A549 (cell line): ENCODE measurements around the gene ANO4. TPM values are rescaled to one million over a fixed set of nuclear protein-coding genes. Genes with fewer than 3 reads are reported as not detected.

ENCODE experiments used
- ATAC-seq, 2 experiments: fragments of 200-7000 bp in 1 of 2; fragments of >200 bp in 1 of 2; cut with Nextera tagmentation in 1 of 2; cut with Tn5 transposase in 1 of 2; 3 replicates each; pipeline versions ENCODE4 v1.8.0 to v1.9.1; 2018 to 2020; ENCODE audit warnings: mild to moderate bottlenecking in 1 of 2, moderate library complexity in 1 of 2
- CTCF ChIA-PET: fragments of 300-600 bp; sonication (Branson Sonifier 250); formaldehyde crosslinking; extraction: SDS; loops from one replicate; lab custom pipeline; 2021; ENCODE audit warnings: antibody characterized with exemption, inconsistent platforms; lab: Yijun Ruan, JAX
- POLR2A ChIA-PET: fragments of 350-600 bp; formaldehyde crosslinking; extraction: SDS; loops from one replicate; lab custom pipeline; 2021; ENCODE audit warnings: antibody characterized with exemption, inconsistent platforms; lab: Yijun Ruan, JAX
- DNase-seq, 2 experiments: peaks; one replicate each; pipeline versions ENCODE4 v3.0.0 to v3.0.0-alpha.2; 2011 to 2016; ENCODE audit warnings: low read depth in 1 of 2, low spot score in 1 of 2
- FAIRE-seq: peaks from 2 replicates; lab custom pipeline; 2011; peaks lifted over from hg19 to GRCh38; lab: Jason Lieb, UNC
- H3K27ac ChIP-seq, 2 experiments: fragments of >200 bp; sonication (Bioruptor Twin); formaldehyde crosslinking; 3 replicates each; pipeline ENCODE4 v1.5.1; 2016 to 2017
- H3K4me1 ChIP-seq: fragments of >200 bp; sonication (Bioruptor Twin); formaldehyde crosslinking; 3 replicates; pipeline ENCODE4 v1.6.1; 2016
- H3K4me2 ChIP-seq: fragments of >200 bp; sonication (Bioruptor Twin); formaldehyde crosslinking; 3 replicates; pipeline ENCODE4 v1.6.1; 2016
- H3K4me3 ChIP-seq: fragments of >200 bp; sonication (Bioruptor Twin); formaldehyde crosslinking; 3 replicates; pipeline ENCODE4 v1.5.1; 2016
- H3K9me3 ChIP-seq: fragments of >200 bp; sonication (Bioruptor Twin); formaldehyde crosslinking; 3 replicates; pipeline ENCODE4 v1.6.1; 2016
- ESRRA ChIP-seq: fragments of 150-350 bp; IDR thresholded peaks from 2 replicates; pipeline ENCODE4 v1.6.1; 2014; ENCODE audit warnings: mild to moderate bottlenecking, low read length, borderline replicate concordance
- FOSB ChIP-seq: fragments of 250-450 bp; sonication (Bioruptor Pico); IDR thresholded peaks from 2 replicates; pipeline ENCODE4 v1.5.0; 2020; ENCODE audit warnings: mild to moderate bottlenecking, moderate library complexity
- FOSL2 ChIP-seq, 2 experiments: fragments of 450-650 bp in 1 of 2; fragments of >200 bp in 1 of 2; sonication (Bioruptor Twin) in 1 of 2; formaldehyde crosslinking; IDR thresholded peaks; 2 replicates each; pipeline versions ENCODE4 v1.5.0 to v1.6.1; 2016 to 2020; ENCODE audit warnings: mild to moderate bottlenecking in 1 of 2, moderate library complexity in 1 of 2
- FOXS1 ChIP-seq: fragments of 250-450 bp; sonication (Bioruptor Pico); IDR thresholded peaks from 2 replicates; pipeline ENCODE4 v1.5.0; 2020; ENCODE audit warnings: mild to moderate bottlenecking, moderate library complexity
- GATA3 ChIP-seq: IDR thresholded peaks from 2 replicates; pipeline ENCODE4 v1.6.1; 2012; ENCODE audit warnings: borderline replicate concordance
- HEYL ChIP-seq: fragments of 250-450 bp; sonication (Bioruptor Pico); IDR thresholded peaks from 2 replicates; pipeline ENCODE4 v1.8.0; 2021; ENCODE audit warnings: mild to moderate bottlenecking, moderate library complexity
- HOXB13 ChIP-seq: fragments of 250-450 bp; sonication (Bioruptor Pico); IDR thresholded peaks from 2 replicates; pipeline ENCODE4 v1.5.0; 2020; ENCODE audit warnings: low read depth, mild to moderate bottlenecking, moderate library complexity
- HOXB5 ChIP-seq: fragments of 250-450 bp; sonication (Bioruptor Pico); IDR thresholded peaks from 2 replicates; pipeline ENCODE4 v1.5.0; 2020; ENCODE audit warnings: mild to moderate bottlenecking, moderate library complexity
- KDM5A ChIP-seq: fragments of 200-600 bp; sonication (generic); IDR thresholded peaks from 2 replicates; pipeline ENCODE4 v1.6.1; 2016; ENCODE audit warnings: antibody characterized with exemption, mild to moderate bottlenecking
- MAFK ChIP-seq: fragments of 450-650 bp; IDR thresholded peaks from 2 replicates; pipeline ENCODE4 v1.6.1; 2014; ENCODE audit not compliant: partially characterized antibody
- MYC ChIP-seq: IDR thresholded peaks from 2 replicates; pipeline ENCODE4 v1.6.1; 2012; ENCODE audit warnings: mild to moderate bottlenecking, inconsistent platforms, low read length, improper control_type of control experiment, borderline replicate concordance
- PHF8 ChIP-seq: fragments of 200-600 bp; sonication (generic); IDR thresholded peaks from 2 replicates; pipeline ENCODE4 v1.6.1; 2016; ENCODE audit warnings: low read depth, mild to moderate bottlenecking, antibody characterized with exemption, moderate library complexity, borderline replicate concordance
- POLR2A ChIP-seq: IDR thresholded peaks from 2 replicates; pipeline ENCODE4 v1.6.1; 2012; ENCODE audit warnings: mild to moderate bottlenecking, low read length
- POLR2AphosphoS2 ChIP-seq: conservative IDR thresholded peaks from 2 replicates; pipeline ENCODE4 v1.6.1; 2012; ENCODE audit warnings: low read length, improper control_type of control experiment, inconsistent platforms
- RAD21 ChIP-seq, 2 experiments: fragments of >200 bp in 1 of 2; sonication (Bioruptor Twin) in 1 of 2; formaldehyde crosslinking in 1 of 2; IDR thresholded peaks in 1 of 2; conservative IDR thresholded peaks in 1 of 2; 2 replicates in 1 of 2; 3 replicates in 1 of 2; pipeline ENCODE4 v1.6.1; 2012 to 2018; ENCODE audit warnings: inconsistent platforms in 1 of 2
- RARB ChIP-seq: fragments of 250-450 bp; sonication (Bioruptor Pico); IDR thresholded peaks from 2 replicates; pipeline ENCODE4 v1.8.0; 2021; ENCODE audit warnings: mild to moderate bottlenecking, moderate library complexity
- RCOR1 ChIP-seq: fragments of 150-350 bp; IDR thresholded peaks from 2 replicates; pipeline ENCODE4 v1.6.1; 2014; ENCODE audit warnings: antibody characterized with exemption, low read length, low read depth
- SMC3 ChIP-seq: fragments of >200 bp; sonication (Bioruptor Twin); formaldehyde crosslinking; IDR thresholded peaks from 3 replicates; pipeline ENCODE4 v1.6.1; 2018; ENCODE audit warnings: inconsistent platforms
- SREBF2 ChIP-seq: fragments of 450-650 bp; IDR thresholded peaks from 2 replicates; pipeline ENCODE4 v1.6.1; 2014; ENCODE audit warnings: mild to moderate bottlenecking, moderate library complexity
- TFCP2L1 ChIP-seq: fragments of 250-450 bp; sonication (Bioruptor Pico); IDR thresholded peaks from 2 replicates; pipeline ENCODE4 v1.5.0; 2021; ENCODE audit warnings: mild to moderate bottlenecking
- TP53 ChIP-seq: fragments of 250-450 bp; sonication (Bioruptor Pico); IDR thresholded peaks from 2 replicates; pipeline ENCODE4 v1.5.0; 2021; ENCODE audit warnings: mild to moderate bottlenecking, moderate library complexity
- ZC3H11A ChIP-seq: fragments of 450-650 bp; IDR thresholded peaks from 2 replicates; pipeline ENCODE4 v1.6.1; 2014; ENCODE audit warnings: antibody characterized with exemption, mild to moderate bottlenecking
- ZNF302 ChIP-seq: fragments of 250-450 bp; sonication (Bioruptor Pico); IDR thresholded peaks from 2 replicates; pipeline ENCODE4 v1.9.0; 2021; ENCODE audit warnings: inconsistent platforms, mild to moderate bottlenecking, moderate library complexity
- ZSCAN20 ChIP-seq: fragments of 250-450 bp; sonication (Bioruptor Pico); IDR thresholded peaks from 2 replicates; pipeline ENCODE4 v1.8.0; 2022; ENCODE audit warnings: mild to moderate bottlenecking, moderate library complexity
- WGBS: methylation state at CpG from one replicate; pipeline ENCODE4 v1.1.6; 2017; ENCODE audit errors: missing lambda C conversion rate; 5-methylcytosine and 5-hydroxymethylcytosine counted together
- polyA plus RNA-seq, 4 experiments: library from polyadenylated mRNA; depleted of rRNA in 3 of 4; stranded (reverse); fragments of >200 nt; fragmentation: RNase III in 1 of 4; extraction: RNeasy Plus Mini Kit Qiagen cat#74134 plus additional on column Dnase treatment in 1 of 4; gene quantifications; 2 replicates in 3 of 4; 3 replicates in 1 of 4; pipeline ENCODE4 v1.2.3, GENCODE V29; 2011 to 2017
- TF ChIP-seq, protein P1 (sequence below): fragments of >200 bp; sonication (Bioruptor Twin); formaldehyde crosslinking; IDR thresholded peaks from 3 replicates; pipeline ENCODE4 v1.5.1; 2016
- TF ChIP-seq, protein P2 (sequence below): fragments of 250-450 bp; sonication (Bioruptor Pico); IDR thresholded peaks from 2 replicates; pipeline ENCODE4 v1.5.0; 2021; ENCODE audit warnings: mild to moderate bottlenecking, moderate library complexity, borderline replicate concordance
- TF ChIP-seq, protein P3 (sequence below): fragments of >200 bp; sonication (Bioruptor Twin); formaldehyde crosslinking; IDR thresholded peaks from 2 replicates; pipeline ENCODE4 v1.6.1; 2016
- TF ChIP-seq, protein P4 (sequence below): fragments of 150-350 bp; IDR thresholded peaks from 2 replicates; pipeline ENCODE4 v1.6.1; 2014; ENCODE audit warnings: low read depth, mild to moderate bottlenecking, low read length
- TF ChIP-seq, protein P5 (sequence below): fragments of 250-450 bp; sonication (Bioruptor Pico); IDR thresholded peaks from 2 replicates; pipeline ENCODE4 v1.5.0; 2020; ENCODE audit warnings: low read depth, mild to moderate bottlenecking, moderate library complexity

ANO4 gene
- polyA plus RNA-seq, 2 of the 4 experiments (the other 2 are of a cell fraction) = 0.17 TPM; not detected in 1

DNA sequence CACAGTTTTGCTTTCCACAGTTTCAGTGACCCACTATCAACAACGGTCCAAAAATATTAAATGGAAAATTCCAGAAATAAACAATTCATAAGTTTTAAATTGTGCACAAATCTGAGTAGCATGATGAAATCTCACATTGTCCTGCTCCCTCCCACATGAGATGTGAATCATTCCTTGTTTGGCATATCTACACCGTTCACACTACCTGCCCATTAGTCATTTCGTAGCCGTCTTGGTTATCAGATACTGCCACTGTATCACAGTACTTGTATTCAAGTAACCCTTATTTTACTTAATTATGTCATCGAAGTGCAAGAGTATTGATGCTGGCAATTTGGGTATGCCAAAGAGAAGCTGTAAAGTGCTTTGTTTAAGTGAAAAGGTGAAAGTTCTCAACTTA, 270.1 kb downstream of the ANO4 start:
- Histone ChIP-seq H3K27ac (no peak overlapping the region), H3K4me2 (no peak overlapping the region), H3K4me3 (no peak overlapping the region), H3K4me1 (no peaks in the 10 kb centered on the region), H3K9me3 (peaks cover 8% of the 10 kb centered on the region; the same call in 1 of the 3 replicates)
- ChIA-PET CTCF (no interaction called here), POLR2A (no interaction called here)
- ATAC-seq (no peak), DNase-seq (no peak), FAIRE-seq (no peak)
- TF ChIP-seq, protein P1, sequence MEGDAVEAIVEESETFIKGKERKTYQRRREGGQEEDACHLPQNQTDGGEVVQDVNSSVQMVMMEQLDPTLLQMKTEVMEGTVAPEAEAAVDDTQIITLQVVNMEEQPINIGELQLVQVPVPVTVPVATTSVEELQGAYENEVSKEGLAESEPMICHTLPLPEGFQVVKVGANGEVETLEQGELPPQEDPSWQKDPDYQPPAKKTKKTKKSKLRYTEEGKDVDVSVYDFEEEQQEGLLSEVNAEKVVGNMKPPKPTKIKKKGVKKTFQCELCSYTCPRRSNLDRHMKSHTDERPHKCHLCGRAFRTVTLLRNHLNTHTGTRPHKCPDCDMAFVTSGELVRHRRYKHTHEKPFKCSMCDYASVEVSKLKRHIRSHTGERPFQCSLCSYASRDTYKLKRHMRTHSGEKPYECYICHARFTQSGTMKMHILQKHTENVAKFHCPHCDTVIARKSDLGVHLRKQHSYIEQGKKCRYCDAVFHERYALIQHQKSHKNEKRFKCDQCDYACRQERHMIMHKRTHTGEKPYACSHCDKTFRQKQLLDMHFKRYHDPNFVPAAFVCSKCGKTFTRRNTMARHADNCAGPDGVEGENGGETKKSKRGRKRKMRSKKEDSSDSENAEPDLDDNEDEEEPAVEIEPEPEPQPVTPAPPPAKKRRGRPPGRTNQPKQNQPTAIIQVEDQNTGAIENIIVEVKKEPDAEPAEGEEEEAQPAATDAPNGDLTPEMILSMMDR = no peak
- TF ChIP-seq PHF8 (no peak), SREBF2 (no peak), FOSL2 (IDR thresholded peaks at IDR 0.05) (no peak), FOSL2 (CRISPR knock-in tag; IDR thresholded peaks at IDR 0.05) (no peak), RARB (CRISPR knock-in tag) (no peak), FOXS1 (no peak), MAFK (no peak), HEYL (CRISPR knock-in tag) (no peak), SMC3 (no peak), MYC (no peak), POLR2AphosphoS2 (no peak), ZC3H11A (no peak), FOSB (CRISPR knock-in tag) (no peak), RAD21 (conservative IDR thresholded peaks at IDR 0.05 in 1 of 2, IDR thresholded peaks at IDR 0.05 in 1 of 2) (no peak), ZSCAN20 (CRISPR knock-in tag) (no peak), ZNF302 (no peak), HOXB5 (no peak)
- TF ChIP-seq, protein P2, sequence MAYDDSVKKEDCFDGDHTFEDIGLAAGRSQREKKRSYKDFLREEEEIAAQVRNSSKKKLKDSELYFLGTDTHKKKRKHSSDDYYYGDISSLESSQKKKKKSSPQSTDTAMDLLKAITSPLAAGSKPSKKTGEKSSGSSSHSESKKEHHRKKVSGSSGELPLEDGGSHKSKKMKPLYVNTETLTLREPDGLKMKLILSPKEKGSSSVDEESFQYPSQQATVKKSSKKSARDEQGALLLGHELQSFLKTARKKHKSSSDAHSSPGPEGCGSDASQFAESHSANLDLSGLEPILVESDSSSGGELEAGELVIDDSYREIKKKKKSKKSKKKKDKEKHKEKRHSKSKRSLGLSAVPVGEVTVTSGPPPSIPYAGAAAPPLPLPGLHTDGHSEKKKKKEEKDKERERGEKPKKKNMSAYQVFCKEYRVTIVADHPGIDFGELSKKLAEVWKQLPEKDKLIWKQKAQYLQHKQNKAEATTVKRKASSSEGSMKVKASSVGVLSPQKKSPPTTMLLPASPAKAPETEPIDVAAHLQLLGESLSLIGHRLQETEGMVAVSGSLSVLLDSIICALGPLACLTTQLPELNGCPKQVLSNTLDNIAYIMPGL (CRISPR knock-in tag) = no peak
- TF ChIP-seq, protein P3, sequence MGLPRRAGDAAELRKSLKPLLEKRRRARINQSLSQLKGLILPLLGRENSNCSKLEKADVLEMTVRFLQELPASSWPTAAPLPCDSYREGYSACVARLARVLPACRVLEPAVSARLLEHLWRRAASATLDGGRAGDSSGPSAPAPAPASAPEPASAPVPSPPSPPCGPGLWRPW = no peak
- TF ChIP-seq, protein P4, sequence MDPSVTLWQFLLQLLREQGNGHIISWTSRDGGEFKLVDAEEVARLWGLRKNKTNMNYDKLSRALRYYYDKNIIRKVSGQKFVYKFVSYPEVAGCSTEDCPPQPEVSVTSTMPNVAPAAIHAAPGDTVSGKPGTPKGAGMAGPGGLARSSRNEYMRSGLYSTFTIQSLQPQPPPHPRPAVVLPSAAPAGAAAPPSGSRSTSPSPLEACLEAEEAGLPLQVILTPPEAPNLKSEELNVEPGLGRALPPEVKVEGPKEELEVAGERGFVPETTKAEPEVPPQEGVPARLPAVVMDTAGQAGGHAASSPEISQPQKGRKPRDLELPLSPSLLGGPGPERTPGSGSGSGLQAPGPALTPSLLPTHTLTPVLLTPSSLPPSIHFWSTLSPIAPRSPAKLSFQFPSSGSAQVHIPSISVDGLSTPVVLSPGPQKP = no peak
- 10% methylated on average over 5 of the region's 5 CpGs for WGBS

DNA sequence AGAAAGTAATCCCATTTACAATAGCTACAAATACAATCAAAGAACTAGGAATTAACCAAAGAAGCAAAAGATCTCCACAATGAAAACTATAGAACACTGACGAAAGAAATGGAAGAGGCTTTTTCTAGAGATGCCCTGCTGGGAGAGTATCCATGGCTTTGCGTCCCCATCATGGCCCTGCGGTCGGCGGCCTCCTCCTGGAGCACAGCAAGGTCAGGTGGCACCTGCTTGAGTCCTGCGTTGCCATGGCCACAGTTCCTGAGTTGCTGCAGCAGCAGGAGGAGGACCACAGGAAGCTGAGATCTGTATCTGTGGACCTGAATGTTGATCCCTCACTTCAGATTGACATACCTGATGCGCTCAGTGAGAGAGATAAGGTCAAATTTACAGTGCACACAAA, 271.9 kb downstream of the ANO4 start:
- ChIA-PET CTCF (interaction anchor here (0.7 to 0.8 kb wide), 2 partner anchors 9 to 44 kb away, joined by 3 to 5 read pairs; no protein-coding TSS in a partner anchor), POLR2A (no interaction called here)
- ATAC-seq = no peak
- Histone ChIP-seq H3K4me3 (no peak overlapping the region), H3K27ac (no peak overlapping the region), H3K9me3 (peaks cover 8% of the 10 kb centered on the region; the same call in 1 of the 3 replicates), H3K4me1 (no peaks in the 10 kb centered on the region), H3K4me2 (no peak overlapping the region)
- 17% methylated on average over 7 of the region's 7 CpGs for WGBS
- FAIRE-seq = no peak
- TF ChIP-seq TFCP2L1 = no peak
- TF ChIP-seq RCOR1 = no peak
- no peak for TF ChIP-seq TP53 (CRISPR knock-in tag)
- no peak for TF ChIP-seq ESRRA
- no peak for TF ChIP-seq HEYL (CRISPR knock-in tag)
- no peak for TF ChIP-seq SMC3
- TF ChIP-seq MYC = no peak
- TF ChIP-seq KDM5A = no peak
- TF ChIP-seq POLR2A = no peak
- TF ChIP-seq PHF8 = no peak
- TF ChIP-seq HOXB13 = no peak
- TF ChIP-seq GATA3 = no peak
- TF ChIP-seq, protein P5, sequence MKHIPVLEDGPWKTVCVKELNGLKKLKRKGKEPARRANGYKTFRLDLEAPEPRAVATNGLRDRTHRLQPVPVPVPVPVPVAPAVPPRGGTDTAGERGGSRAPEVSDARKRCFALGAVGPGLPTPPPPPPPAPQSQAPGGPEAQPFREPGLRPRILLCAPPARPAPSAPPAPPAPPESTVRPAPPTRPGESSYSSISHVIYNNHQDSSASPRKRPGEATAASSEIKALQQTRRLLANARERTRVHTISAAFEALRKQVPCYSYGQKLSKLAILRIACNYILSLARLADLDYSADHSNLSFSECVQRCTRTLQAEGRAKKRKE (CRISPR knock-in tag) = no peak
- no peak for DNase-seq
